Mammary epithelial cell (primary cell): ENCODE results near the gene FAXDC2.

ENCODE experiments used
- CTCF ChIP-seq, 2 donors: IDR thresholded peaks in 1 of 2; conservative IDR thresholded peaks in 1 of 2; 2 replicates each; pipeline ENCODE4 v1.5.1; 2011 to 2012; ENCODE audit warnings: inconsistent platforms in 2 of 2, low read length in 2 of 2, mild to moderate bottlenecking in 2 of 2, control low read depth in 1 of 2, low read depth in 1 of 2; ENCODE audit not compliant: insufficient read depth in 1 of 2; ENCODE audit errors: extremely low read depth in 1 of 2
- EZH2 ChIP-seq: IDR thresholded peaks from 2 replicates; pipeline ENCODE4 v1.6.1; 2012; ENCODE audit warnings: low read length, inconsistent platforms, borderline replicate concordance

- TF ChIP-seq CTCF (conservative IDR thresholded peaks at IDR 0.05 in 1 of 2, IDR thresholded peaks at IDR 0.05 in 1 of 2; ENCODE audit: extremely low read depth in 1 of 2, insufficient read depth in 1 of 2, low read depth in 1 of 2, low read length in 2 of 2) (peak; percentile 85 to 98), EZH2 (no peak)
Observed at GRCh38 chr5:154811653-154812465, 38.5 kb downstream of the FAXDC2 start.
